Esophagus muscularis mucosa (tissue), 4 donors: ENCODE results near the gene DCN. TPM values are rescaled to one million over a fixed set of nuclear protein-coding genes. Genes with fewer than 3 reads are reported as not detected.
A peak's percentile ranks its signal among the peaks of the same experiment; 100 is the strongest.

ENCODE experiments used
- DNase-seq: peaks from one replicate; pipeline ENCODE4 v3.0.0-alpha.2; 2017; ENCODE audit errors: extremely low spot score
- H3K27ac ChIP-seq, 4 donors: fragments of 200-600 bp; sonication (generic); replicated peaks in 1 of 4; 1 replicate in 3 of 4; 2 replicates in 1 of 4; pipeline ENCODE4 v1.5.1; 2016 to 2019; ENCODE audit warnings: mild to moderate bottlenecking in 1 of 4
- H3K27me3 ChIP-seq, 4 donors: fragments of 200-600 bp; sonication (generic); one replicate each; pipeline versions ENCODE4 v1.5.1 to v1.6.0; 2016 to 2019
- H3K36me3 ChIP-seq, 4 donors: fragments of 200-600 bp; sonication (generic); one replicate each; pipeline ENCODE4 v1.5.1; 2016 to 2019
- H3K4me1 ChIP-seq, 4 donors: fragments of 200-600 bp; sonication (generic); one replicate each; pipeline ENCODE4 v1.5.1; 2016 to 2019
- H3K4me3 ChIP-seq, 4 donors: fragments of 200-600 bp; sonication (generic); 1 replicate in 2 of 4; 2 replicates in 2 of 4; pipeline ENCODE4 v1.5.1; 2016 to 2019; ENCODE audit warnings: mild to moderate bottlenecking in 4 of 4, moderate library complexity in 1 of 4
- H3K9me3 ChIP-seq, 4 donors: fragments of 200-600 bp; sonication (generic); 1 replicate in 3 of 4; 2 replicates in 1 of 4; pipeline ENCODE4 v1.5.1; 2016 to 2019
- EP300 ChIP-seq: sonication (generic); formaldehyde crosslinking; IDR thresholded peaks from one replicate; pipeline ENCODE4 v1.6.1; 2017; ENCODE audit warnings: antibody characterized with exemption
- POLR2A ChIP-seq: fragments of 450-650 bp; IDR thresholded peaks from one replicate; pipeline ENCODE4 v1.6.1; 2017; ENCODE audit warnings: antibody characterized with exemption, moderate library complexity, mild to moderate bottlenecking, low read depth
- POLR2AphosphoS5 ChIP-seq, 2 donors: sonication (generic); formaldehyde crosslinking; IDR thresholded peaks; one replicate each; pipeline ENCODE4 v1.6.1; 2017; ENCODE audit warnings: antibody characterized with exemption in 2 of 2
- WGBS: methylation state at CpG from one replicate; pipeline ENCODE4 v1.1.5; 2018; 5-methylcytosine and 5-hydroxymethylcytosine counted together
- intact Hi-C: fragments of 100-400 bp; cut with DNase I; formaldehyde crosslinking; loops from one replicate; pipeline ENCODE4 v1.15.1; 2023
- total RNA-seq, 4 donors: library from RNA; depleted of rRNA; stranded (reverse); fragments of >200 nt; gene quantifications; one replicate each; pipeline versions ENCODE4 v1.1.0 to v1.2.1, GENCODE V29; 2016
- TF ChIP-seq, protein P1 (sequence below), 3 experiments: fragments of 200-600 bp in 2 of 3; fragments of 450-650 bp in 1 of 3; sonication (generic) in 2 of 3; IDR thresholded peaks; one replicate each; pipeline ENCODE4 v1.5.1; 2017 to 2019; ENCODE audit warnings: antibody characterized with exemption in 3 of 3, mild to moderate bottlenecking in 2 of 3, moderate library complexity in 1 of 3

The DCN gene
- total RNA-seq, 4 donors from 2014 or later: 1,186 to 2,089 (median 1,762) TPM

DNA sequence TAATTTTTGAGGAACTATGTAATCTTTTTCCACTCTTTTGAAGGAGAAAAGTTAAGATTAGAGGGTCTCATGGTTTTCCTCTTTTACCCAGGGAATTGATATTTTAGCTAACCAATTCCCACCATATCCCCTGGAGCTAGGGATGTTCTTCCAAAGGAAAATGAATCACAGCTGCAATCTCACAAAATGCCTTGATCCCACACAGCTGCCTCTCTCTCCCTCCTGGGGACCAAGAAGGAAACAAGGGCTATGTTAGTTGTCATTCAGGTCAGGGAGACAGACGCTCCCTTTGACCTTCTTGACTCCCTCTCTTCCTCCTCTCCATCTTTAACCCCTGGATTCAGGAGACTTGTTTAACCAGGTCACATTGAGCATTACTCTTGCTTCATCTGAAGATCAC, 9.5 kb downstream of the DCN start:
- peak overlapping the region in 1 of 4 donors; percentile 24 for H3K27ac ChIP-seq
- intact Hi-C loops: no loop called here
- peaks cover 0 to 11% (median 0%) of the 10 kb centered on the region in 4 donors for H3K36me3 ChIP-seq
- DNase-seq: no peak
- no peaks in the 10 kb centered on the region for H3K9me3 ChIP-seq
- 64% methylated on average over 1 of the region's 1 CpG for WGBS
- peak overlapping the region; percentile 41 to 57 (median 48) for H3K4me3 ChIP-seq
- no peaks in the 10 kb centered on the region for H3K27me3 ChIP-seq
- H3K4me1 ChIP-seq: no peaks in the 10 kb centered on the region
- no peak for TF ChIP-seq POLR2A
- peak in 1 of 2 donors; percentile 14 for TF ChIP-seq POLR2AphosphoS5 (IDR thresholded peaks at IDR 0.05)

GRCh38 chr12:91172096-91172495, 10.5 kb downstream of the DCN start:
- Histone ChIP-seq H3K4me1 (no peaks in the 10 kb centered on the region), H3K27ac (no peak overlapping the region), H3K4me3 (peak overlapping the region in 3 of 4 donors; percentile 13 to 57 (median 45)), H3K27me3 (no peaks in the 10 kb centered on the region), H3K9me3 (no peaks in the 10 kb centered on the region), H3K36me3 (peaks cover 0 to 11% (median 0%) of the 10 kb centered on the region in 4 donors)
- no peak for DNase-seq
- intact Hi-C loops: no loop called here
- TF ChIP-seq POLR2AphosphoS5 (IDR thresholded peaks at IDR 0.05) (no peak), EP300 (no peak), POLR2A (no peak)
- TF ChIP-seq, protein P1, sequence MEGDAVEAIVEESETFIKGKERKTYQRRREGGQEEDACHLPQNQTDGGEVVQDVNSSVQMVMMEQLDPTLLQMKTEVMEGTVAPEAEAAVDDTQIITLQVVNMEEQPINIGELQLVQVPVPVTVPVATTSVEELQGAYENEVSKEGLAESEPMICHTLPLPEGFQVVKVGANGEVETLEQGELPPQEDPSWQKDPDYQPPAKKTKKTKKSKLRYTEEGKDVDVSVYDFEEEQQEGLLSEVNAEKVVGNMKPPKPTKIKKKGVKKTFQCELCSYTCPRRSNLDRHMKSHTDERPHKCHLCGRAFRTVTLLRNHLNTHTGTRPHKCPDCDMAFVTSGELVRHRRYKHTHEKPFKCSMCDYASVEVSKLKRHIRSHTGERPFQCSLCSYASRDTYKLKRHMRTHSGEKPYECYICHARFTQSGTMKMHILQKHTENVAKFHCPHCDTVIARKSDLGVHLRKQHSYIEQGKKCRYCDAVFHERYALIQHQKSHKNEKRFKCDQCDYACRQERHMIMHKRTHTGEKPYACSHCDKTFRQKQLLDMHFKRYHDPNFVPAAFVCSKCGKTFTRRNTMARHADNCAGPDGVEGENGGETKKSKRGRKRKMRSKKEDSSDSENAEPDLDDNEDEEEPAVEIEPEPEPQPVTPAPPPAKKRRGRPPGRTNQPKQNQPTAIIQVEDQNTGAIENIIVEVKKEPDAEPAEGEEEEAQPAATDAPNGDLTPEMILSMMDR (IDR thresholded peaks at IDR 0.05): no peak

- intact Hi-C loops: no loop called here
- H3K9me3 ChIP-seq: no peaks in the 10 kb centered on the region
- no peak for DNase-seq
- H3K27me3 ChIP-seq: no peaks in the 10 kb centered on the region
- TF ChIP-seq POLR2AphosphoS5 (IDR thresholded peaks at IDR 0.05): no peak
- TF ChIP-seq, protein P1 (IDR thresholded peaks at IDR 0.05): no peak
- no peak for TF ChIP-seq EP300
- TF ChIP-seq POLR2A: no peak
- H3K4me1 ChIP-seq: no peaks in the 10 kb centered on the region
- H3K27ac ChIP-seq: no peak overlapping the region
- WGBS: 56% methylated on average over 2 of the region's 2 CpGs
- peak overlapping the region in 2 of 4 donors; percentile 13 to 26 for H3K4me3 ChIP-seq
- peaks cover 0 to 11% (median 0%) of the 10 kb centered on the region in 4 donors for H3K36me3 ChIP-seq
Measured at GRCh38 chr12:91171476-91171875, 11.1 kb downstream of the DCN start.

DNA sequence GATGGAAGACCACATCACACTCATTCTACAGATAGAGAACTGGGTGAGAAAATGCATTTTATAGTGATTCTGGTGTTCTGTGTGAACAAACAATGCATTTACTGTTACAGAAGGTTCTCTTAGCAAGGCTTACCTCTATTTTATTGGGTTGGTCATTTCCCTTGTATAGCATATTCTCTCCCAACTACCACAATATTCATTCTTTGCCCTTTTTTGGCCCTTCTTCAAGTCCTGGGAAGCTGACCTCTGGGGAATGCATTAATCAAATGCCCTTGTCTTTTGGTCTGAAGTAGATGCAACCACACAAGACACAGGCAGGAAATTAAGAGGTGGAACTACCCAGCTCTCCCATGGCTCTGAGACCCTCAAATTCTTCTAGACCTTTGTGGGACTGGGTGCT, 19.5 kb downstream of the DCN start:
- intact Hi-C loops: no loop called here
- TF ChIP-seq POLR2A (no peak), POLR2AphosphoS5 (IDR thresholded peaks at IDR 0.05) (no peak), EP300 (no peak)
- TF ChIP-seq, protein P1 (IDR thresholded peaks at IDR 0.05): no peak
- no peak overlapping the region for H3K27ac ChIP-seq

GRCh38 chr12:91161009-91161408, 21.6 kb downstream of the DCN start:
- DNase-seq: no peak
- intact Hi-C loops: no loop called here
- TF ChIP-seq POLR2A: no peak
- no peak for TF ChIP-seq EP300
- TF ChIP-seq, protein P1 (IDR thresholded peaks at IDR 0.05): no peak
- no peak for TF ChIP-seq POLR2AphosphoS5 (IDR thresholded peaks at IDR 0.05)
- Histone ChIP-seq H3K36me3 (peaks cover 0 to 6% (median 0%) of the 10 kb centered on the region in 4 donors), H3K9me3 (no peaks in the 10 kb centered on the region), H3K27ac (no peak overlapping the region), H3K4me3 (no peak overlapping the region), H3K4me1 (no peaks in the 10 kb centered on the region), H3K27me3 (no peaks in the 10 kb centered on the region)

More for the DNA sequence above, 19.5 kb downstream of the DCN start:
- Histone ChIP-seq H3K9me3 (no peaks in the 10 kb centered on the region), H3K4me1 (no peaks in the 10 kb centered on the region), H3K36me3 (peaks cover 0 to under 1% (median 0%) of the 10 kb centered on the region in 4 donors), H3K27me3 (no peaks in the 10 kb centered on the region), H3K4me3 (no peak overlapping the region)
- no peak for DNase-seq
